Head of caudate nucleus (tissue), 42 donors: ENCODE data around the gene TRAPPC5.
A peak's percentile ranks its signal among the peaks of the same experiment; 100 is the strongest.

ENCODE experiments used
- DNase-seq, 42 donors: peaks; one replicate each; pipeline versions ENCODE4 v3.0.0 to v3.0.0-alpha.2; 2020 to 2021; ENCODE audit warnings: mixed read lengths in 7 of 42
- intact Hi-C: fragments of 100-400 bp; cut with DNase I; formaldehyde crosslinking; loops from one replicate; pipeline ENCODE4 v1.15.0; 2022

TRAPPC5 gene

DNA sequence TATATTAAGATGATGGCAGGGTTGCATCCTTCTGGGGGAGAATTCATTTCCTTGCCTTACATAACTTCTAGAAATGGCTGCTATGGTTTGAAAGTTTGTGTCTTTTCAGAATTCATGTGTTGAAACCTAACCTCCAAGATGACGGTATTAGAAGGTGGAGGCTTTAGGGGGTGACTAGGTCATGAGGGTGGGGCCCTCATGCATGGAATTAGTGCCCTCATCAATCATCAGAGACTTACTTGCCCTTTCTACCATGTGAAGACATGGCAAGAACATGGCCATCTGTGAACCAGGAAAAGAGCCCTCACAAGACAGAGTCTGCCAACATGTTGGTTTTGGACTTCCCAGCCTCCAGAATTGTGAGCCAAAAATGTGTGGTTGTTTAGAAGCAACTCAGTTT, 36.1 kb downstream of the TRAPPC5 start:
- DNase-seq: no peak
- intact Hi-C loops: no loop called here

DNA sequence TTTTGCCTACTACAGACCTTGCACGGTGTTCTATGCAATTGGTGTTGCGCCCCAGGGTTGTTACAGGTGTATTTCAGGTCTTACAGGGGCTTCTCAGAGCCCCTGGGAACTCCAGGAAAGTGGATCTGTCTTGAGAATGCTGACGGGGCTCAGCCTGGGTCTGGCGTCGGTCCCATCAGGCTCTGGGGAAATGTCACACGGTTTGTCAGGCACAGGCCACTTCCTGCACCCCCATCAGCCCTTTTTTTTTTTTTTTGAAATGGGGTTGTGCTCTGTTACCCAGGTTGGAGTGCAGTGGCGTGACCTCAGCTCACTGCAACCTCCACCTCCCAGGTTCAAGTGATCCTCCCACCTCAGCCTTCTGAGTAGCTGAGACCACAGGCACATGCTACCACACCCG, 38.0 kb downstream of the TRAPPC5 start:
- intact Hi-C loops: no loop called here
- no peak for DNase-seq

DNA sequence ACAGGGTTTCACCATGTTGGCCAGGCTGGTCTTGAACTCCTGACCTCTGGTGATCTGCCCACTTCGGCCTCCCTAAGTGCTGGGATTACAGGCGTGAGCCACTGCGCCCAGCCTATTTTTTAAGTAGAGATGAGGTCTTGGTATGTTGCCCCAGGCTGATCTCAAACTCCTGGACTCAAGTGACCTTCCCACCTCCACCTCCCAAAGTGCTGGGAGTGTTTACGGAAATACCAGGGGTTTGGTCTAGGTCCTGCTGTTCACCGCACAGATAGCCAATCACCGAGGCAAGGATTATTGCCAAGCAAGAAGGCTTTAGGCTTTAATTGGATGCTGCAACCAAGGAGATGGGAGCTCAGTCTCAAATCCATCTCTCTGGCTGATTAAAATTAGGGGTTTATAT, 39.7 kb downstream of the TRAPPC5 start:
- DNase-seq: no peak

DNA sequence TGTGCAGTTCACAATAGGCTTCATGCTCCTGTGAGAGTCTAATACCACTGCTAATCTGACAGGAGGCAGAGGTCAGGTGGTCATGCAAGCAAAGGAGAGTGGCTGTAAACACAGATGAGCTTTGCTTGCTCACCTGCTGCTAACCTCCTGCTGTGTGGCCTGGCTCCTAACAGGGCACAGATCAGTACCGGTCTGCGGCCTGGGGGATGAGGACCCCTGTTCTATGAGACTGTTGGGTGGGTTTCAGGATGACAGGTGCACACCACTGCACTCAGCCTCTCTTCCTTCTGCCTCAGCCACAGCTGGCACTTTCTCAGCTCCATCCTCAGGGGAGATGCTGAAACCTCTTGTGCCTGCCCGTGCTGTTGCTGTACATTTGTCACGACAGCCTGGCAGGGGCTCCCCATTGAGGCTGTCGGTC, 41.6 kb downstream of the TRAPPC5 start:
- DNase-seq: no peak
- intact Hi-C loops: no loop called here

More for the DNA sequence above, 39.7 kb downstream of the TRAPPC5 start:
- intact Hi-C loops: no loop called here

DNA sequence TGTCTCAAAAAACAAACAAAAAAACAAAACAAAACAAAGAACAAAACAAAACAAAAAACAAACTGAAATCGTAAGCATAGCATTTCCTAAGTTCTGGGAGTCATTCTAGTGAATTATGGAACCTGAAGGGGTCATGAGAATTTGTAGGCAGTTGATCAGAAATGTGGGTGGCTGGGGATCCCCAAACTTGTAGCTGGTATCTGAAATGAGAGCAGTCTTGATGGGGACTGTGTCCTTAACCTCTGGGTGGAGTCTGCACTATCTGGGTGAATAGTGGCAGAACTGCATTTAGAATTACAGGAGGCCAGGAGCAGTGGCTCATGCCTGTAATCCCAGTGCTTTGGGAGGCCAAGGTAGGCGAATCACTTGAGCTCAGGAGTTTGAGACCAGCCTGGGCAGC, 45.2 kb downstream of the TRAPPC5 start:
- DNase-seq: no peak
- intact Hi-C loops: no loop called here

DNA sequence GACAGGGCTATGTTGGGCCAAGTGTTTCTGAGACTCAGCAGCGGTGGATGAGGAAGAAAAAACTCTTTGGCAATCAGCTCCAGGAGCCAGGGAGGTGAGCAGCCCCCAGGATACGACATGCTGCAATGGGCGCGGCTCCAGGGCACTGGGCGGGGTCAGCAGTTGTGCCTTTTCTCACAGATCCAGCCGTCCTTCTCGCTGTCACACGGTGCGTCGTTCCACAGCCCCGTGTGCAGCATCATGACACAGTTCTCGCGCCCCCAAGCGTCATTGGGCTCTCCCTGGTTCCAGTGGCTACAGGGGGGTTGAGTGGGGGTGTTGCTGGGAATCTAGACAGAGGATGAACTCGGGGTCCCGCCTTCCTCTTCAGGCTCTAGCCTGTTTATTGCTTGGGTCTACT, 48.6 kb downstream of the TRAPPC5 start:
- intact Hi-C loops: no loop called here
- no peak for DNase-seq

DNA sequence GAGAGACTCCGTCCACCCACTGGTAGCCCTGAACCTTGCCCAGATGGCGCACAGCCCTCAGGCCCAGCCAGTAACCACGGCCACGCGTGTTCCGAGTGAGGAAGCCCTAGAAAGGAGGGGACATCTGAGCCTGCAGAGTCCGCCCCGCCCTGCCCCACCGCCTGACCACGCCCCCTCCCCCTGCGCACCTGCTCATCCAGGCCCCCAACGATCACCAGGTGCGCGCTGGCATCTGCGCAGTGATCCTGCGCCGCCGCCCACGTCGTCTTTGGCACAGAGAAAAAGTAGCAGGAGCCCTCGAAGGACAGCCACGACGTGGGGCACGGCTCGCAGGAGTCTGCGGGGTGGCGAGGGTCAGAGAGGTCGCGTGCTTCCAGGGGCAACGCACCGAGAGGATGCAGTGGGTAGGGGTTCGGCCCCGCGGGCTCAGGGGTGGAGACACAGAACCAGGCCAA, 49.2 kb downstream of the TRAPPC5 start:
- DNase-seq: no peak

DNA sequence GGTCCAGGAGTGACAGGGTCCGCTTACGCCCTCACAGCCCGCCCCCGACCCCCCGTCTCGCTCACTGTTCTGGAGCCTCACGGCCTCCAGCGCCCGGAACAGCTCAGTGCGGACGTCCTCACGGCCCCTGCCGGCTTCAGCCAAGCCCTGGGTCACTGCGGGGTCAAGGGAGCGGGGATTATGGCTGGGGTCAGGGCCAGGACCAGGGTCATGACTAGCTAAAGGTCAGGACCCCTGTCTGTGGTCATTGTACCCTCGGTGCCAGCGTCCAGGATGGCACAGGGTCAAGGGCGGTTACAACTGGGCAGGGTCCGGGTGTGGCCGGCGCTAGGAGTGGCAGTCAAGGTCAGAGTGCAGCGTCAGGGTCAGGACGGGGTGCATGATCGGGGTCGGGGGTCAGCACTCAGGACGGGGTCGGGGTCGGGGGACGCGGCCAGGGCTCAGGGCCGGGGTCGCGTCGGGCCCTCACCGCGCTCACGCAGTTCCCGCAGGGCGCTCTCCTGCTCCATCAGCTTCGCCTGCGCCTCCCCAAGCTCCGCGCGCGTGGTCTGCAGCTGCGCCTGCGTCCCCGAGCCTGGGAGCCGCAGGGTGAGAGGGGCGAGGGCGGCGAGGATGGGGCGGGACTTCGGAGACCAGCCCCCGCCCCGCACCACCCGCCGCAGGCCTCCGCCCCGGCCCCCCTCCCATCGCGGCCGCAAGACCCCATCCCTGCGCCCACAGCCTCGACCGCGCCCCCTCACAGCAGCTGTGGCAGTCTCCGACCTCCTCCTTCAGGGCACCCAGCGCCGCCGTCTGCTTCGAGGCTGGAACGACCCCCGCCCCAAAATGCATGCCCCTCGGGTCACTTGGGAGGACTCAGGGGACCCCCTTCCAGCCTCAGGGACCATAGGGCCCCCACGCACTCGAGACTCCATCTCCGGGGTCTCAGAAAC, 49.9 kb downstream of the TRAPPC5 start:
- DNase-seq: peak in 12 of 42 donors; percentile 5 to 38 (median 23)
- intact Hi-C loops: no loop called here

More for the DNA sequence above, 49.2 kb downstream of the TRAPPC5 start:
- intact Hi-C loops: no loop called here

DNA sequence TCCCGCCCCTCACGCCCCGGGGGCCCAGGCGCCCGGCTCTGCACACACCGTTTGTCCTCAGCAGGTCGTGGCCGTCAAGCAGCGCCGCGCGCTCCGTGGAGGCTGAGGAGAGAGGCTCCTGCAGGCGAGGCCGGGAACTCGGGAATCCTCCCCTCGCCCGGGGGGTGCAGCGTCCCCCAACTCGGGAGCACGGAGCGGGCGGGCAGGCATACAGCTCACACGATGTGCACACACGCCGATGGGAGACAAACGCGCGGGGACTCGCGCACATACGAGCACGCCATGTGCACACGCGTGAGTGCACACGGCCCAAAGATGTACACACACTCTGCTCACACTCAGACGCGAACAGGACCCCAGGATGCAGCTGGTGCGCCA, 50.6 kb downstream of the TRAPPC5 start:
- intact Hi-C loops: no loop called here
- DNase-seq: no peak

DNA sequence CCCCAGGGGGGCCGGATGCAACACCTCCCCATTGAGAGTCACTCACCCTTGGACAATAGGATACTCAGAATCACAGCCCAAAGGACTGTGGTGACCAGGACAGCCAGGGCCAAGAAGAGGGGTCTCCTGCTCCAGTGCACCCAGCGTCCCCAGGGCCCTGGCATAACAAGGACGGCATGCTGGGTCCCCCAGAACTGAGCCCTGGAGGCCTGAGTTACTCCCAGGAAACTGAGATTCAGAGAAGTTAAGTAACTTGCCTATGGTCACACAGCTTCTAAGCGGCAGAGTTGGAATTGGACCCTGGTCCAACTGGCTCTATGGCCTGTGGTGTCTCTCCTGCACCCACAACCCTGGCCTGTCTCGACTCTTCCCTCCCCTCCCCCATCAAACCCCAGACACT, 51.0 kb downstream of the TRAPPC5 start:
- DNase-seq: no peak
- intact Hi-C loops: no loop called here

DNA sequence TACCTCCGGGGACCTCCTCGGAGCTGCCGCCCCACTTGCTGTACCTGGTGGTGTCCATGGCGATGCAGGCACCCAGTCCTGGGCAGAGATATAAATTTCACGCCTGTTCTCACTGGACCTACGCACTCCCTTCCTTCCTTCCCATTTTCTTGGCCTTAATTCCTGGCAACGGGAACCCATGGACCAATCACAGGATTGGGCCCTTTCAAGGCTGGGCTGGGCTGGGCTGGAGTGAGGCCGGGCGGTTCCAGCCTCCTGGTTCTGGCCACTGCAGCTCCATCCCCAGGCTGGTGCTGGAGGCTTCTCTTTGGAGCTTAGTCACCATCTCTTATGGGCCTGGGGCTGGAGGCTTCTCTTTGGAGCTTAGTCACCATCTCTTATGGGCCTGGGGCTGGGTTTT, 51.4 kb downstream of the TRAPPC5 start, which contains the start of gene CLEC4G:
Gene CLEC4G, minus strand, starts transcription at position 66 of the 400 bp plus-strand sequence. Its CDS starts 8 bp downstream, at position 58.
- DNase-seq: no peak
- intact Hi-C loops: no loop called here

DNA sequence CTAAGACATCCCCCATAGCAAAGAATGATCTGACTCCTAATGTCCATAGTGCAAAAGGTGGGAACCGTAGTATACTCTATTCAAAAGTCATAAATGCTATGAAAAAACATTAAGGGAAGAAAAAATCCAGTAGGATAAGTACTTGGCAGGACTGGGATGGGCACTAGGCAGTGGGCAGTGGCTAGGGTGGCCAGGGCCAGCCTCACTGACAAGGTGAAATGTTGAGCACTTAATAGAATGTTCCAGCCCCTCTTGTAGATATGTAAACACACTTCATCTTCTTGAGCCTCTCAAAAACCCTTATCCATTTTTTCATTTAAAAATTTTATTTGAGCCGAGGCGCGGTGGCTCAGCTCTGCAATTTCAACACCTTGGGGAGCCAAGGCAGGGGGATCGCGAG, 52.7 kb downstream of the TRAPPC5 start:
- intact Hi-C loops: no loop called here
- no peak for DNase-seq

DNA sequence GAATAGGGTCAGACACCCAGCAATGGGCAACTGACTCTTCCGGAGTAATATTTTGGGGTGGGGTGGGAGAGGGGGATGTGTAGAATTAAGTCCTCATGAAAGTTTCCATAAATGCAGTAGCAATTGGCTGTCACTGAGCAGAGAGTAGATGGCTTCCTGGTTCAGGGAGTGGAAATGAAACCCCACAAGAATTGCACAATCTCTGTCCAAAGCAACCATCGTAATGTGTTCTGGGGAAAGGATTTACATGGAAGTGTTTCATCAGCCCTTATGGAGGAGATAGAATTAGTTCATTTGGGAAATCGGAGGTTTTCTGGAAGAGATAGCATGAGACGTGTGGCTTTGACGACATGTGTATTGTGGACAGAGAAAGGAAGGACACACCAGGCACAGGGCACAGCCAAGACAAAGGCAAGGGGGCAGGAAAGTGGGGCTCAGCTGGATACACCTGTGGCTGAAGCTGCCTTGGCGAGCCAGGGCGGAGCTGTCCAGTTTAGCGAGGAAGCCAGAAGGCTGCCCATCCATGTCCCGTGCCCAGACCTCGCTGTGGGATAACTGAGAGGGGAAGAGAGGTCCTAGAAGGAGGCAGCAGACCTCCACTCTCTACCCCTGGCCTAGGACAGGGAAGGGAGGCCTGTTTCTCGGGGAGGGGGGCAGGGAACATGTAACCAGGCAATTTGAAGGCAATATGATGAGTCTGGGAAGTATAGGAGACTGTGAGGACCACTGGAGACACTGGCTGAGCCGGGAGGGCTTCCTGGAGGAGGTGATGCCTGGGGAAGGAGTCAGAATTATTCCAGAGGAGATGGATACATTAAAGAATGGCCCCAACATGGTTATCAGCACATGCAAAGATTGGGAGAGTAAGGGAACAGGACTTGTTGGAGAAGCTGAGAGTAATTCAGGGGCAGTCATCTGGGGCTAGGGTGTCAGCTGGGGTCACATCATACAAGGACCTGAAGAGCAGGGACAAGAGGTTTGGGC, 53.9 kb downstream of the TRAPPC5 start:
- peak in 2 of 42 donors; percentile 6 to 7 for DNase-seq
- intact Hi-C loops: no loop called here

DNA sequence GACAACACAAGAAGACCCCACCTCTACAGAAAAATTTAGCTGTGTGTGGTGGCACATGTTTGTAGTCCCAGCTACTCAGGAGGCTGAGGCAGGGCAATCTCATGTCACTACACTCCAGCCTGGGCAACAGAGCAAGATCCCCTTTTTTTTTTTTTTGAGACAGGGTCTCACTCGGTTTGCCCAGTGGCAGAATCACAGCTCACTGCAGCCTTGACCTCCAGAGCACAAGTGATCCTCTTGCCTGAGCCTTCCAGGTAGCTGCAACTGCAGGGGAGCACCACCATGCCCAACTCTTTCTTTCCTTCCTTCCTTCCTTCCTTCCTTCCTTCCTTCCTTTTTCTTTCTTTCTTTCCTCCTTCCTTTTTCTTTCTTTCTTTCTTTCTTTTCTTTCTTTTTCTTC, 55.5 kb downstream of the TRAPPC5 start:
- intact Hi-C loops: no loop called here

DNA sequence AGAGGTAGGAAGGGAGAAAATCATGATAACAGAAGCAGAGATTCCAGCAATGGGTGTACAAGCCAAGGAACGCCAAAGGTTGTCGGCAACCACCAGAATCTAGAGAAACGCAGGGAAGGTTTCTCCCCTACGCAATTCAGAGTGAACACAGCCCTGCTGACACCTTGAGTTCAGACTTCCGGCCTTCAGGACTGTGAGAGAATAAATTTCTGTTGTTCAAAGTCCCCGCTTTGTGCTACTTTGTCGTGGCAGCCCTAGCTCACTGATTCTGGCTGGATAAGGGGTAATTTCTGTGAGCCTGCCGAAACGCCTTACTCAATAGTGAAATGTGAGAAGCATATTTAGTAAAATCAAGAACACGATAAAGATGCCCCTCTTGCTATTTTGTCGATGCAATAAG, 56.6 kb downstream of the TRAPPC5 start:
- intact Hi-C loops: no loop called here
- no peak for DNase-seq

More for the DNA sequence above, 55.5 kb downstream of the TRAPPC5 start:
- DNase-seq: no peak
